Measurements from ENCODE around the gene ST7. TPM values are rescaled to one million over a fixed set of nuclear protein-coding genes. Genes with fewer than 3 reads are reported as not detected.

ST7 gene
- polyA plus RNA-seq, 2 of the 4 experiments (the other 2 are of a cell fraction), result 16.2 to 26.0 TPM

DNA sequence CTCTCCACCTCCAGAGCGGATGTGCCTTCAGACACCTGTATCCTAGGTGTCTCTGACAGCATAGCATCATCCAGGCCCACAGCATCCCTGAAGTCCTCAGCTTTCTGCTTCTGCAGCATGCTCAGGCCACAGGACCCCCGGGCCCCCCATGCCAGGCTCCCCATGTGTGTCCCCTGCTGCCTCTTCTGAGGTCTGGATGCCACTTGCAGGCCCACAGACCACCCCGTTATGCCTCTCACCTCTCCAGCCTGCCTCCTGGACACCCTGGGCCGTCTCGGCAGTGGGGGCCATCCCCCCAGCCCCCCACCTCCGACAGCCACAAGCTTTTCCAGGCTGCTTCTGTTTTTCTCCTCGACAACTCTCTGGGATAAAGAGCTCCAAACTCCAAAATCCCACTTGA is 285.2 kb downstream of the ST7 start:
- Histone ChIP-seq H3K4me2 (no peak overlapping the region), H3K4me1 (no peaks in the 10 kb centered on the region), H3K27ac (no peak overlapping the region), H3K9me3 (peaks cover 13% of the 10 kb centered on the region; the same call in 2 of the 3 replicates), H3K4me3 (no peak overlapping the region)
- ATAC-seq, result no peak
- no peak for FAIRE-seq
- ChIA-PET POLR2A (no interaction called here), CTCF (no interaction called here)
- no peak for DNase-seq (ENCODE audit: low read depth in 1 of 2, low spot score in 1 of 2)
- TF ChIP-seq ESRRA (IDR thresholded peaks at IDR 0.05; ENCODE audit: borderline replicate concordance, low read length) (no peak), BHLHE40 (IDR thresholded peaks at IDR 0.05; ENCODE audit: low read depth, low read length) (no peak), ZC3H11A (IDR thresholded peaks at IDR 0.05) (no peak), RCOR1 (IDR thresholded peaks at IDR 0.05; ENCODE audit: low read depth, low read length) (no peak), RFX5 (IDR thresholded peaks at IDR 0.05) (no peak)
- TF ChIP-seq, protein P1, sequence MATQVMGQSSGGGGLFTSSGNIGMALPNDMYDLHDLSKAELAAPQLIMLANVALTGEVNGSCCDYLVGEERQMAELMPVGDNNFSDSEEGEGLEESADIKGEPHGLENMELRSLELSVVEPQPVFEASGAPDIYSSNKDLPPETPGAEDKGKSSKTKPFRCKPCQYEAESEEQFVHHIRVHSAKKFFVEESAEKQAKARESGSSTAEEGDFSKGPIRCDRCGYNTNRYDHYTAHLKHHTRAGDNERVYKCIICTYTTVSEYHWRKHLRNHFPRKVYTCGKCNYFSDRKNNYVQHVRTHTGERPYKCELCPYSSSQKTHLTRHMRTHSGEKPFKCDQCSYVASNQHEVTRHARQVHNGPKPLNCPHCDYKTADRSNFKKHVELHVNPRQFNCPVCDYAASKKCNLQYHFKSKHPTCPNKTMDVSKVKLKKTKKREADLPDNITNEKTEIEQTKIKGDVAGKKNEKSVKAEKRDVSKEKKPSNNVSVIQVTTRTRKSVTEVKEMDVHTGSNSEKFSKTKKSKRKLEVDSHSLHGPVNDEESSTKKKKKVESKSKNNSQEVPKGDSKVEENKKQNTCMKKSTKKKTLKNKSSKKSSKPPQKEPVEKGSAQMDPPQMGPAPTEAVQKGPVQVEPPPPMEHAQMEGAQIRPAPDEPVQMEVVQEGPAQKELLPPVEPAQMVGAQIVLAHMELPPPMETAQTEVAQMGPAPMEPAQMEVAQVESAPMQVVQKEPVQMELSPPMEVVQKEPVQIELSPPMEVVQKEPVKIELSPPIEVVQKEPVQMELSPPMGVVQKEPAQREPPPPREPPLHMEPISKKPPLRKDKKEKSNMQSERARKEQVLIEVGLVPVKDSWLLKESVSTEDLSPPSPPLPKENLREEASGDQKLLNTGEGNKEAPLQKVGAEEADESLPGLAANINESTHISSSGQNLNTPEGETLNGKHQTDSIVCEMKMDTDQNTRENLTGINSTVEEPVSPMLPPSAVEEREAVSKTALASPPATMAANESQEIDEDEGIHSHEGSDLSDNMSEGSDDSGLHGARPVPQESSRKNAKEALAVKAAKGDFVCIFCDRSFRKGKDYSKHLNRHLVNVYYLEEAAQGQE (IDR thresholded peaks at IDR 0.05), result no peak
- WGBS (ENCODE audit: missing lambda C conversion rate), result 36% methylated on average over 7 of the region's 7 CpGs

DNA sequence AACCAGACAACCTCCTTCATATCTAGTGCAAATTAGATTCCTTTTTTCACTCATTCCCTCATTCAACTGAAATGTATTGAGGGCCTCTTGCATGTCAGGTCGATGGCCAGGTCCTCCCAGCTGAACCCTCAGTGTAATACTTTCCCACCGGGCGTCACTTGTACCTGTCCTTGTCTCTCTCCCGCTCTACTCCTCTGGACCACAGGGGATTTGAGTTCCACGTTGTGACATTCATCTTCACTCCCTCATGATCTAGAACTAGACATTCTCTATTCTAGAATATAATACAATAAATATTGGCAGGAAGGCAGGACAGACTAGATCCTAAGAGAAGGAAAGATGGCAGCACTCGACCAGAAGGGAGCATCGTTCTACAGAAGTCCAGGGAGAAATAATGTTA is 285.6 kb downstream of the ST7 start:
- no peak overlapping the region for H3K27ac ChIP-seq
- peaks cover 13% of the 10 kb centered on the region; the same call in 2 of the 3 replicates for H3K9me3 ChIP-seq
- H3K4me3 ChIP-seq, result no peak overlapping the region
- FAIRE-seq, result no peak
- no peaks in the 10 kb centered on the region for H3K4me1 ChIP-seq
- no peak for DNase-seq (ENCODE audit: low read depth in 1 of 2, low spot score in 1 of 2)
- ChIA-PET CTCF (interaction anchor here (2.7 kb wide), 1 partner anchor 11 kb away, joined by 8 read pairs; no protein-coding TSS in a partner anchor), POLR2A (no interaction called here)
- no peak for ATAC-seq
- H3K4me2 ChIP-seq, result no peak overlapping the region
- TF ChIP-seq, protein P2, sequence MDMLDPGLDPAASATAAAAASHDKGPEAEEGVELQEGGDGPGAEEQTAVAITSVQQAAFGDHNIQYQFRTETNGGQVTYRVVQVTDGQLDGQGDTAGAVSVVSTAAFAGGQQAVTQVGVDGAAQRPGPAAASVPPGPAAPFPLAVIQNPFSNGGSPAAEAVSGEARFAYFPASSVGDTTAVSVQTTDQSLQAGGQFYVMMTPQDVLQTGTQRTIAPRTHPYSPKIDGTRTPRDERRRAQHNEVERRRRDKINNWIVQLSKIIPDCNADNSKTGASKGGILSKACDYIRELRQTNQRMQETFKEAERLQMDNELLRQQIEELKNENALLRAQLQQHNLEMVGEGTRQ (IDR thresholded peaks at IDR 0.05), result no peak
- TF ChIP-seq RCOR1 (IDR thresholded peaks at IDR 0.05; ENCODE audit: low read depth, low read length), result no peak
- no peak for TF ChIP-seq HDAC2 (IDR thresholded peaks at IDR 0.05)
- TF ChIP-seq NPAS2 (CRISPR knock-in tag; IDR thresholded peaks at IDR 0.05; ENCODE audit: borderline replicate concordance), result no peak
- no peak for TF ChIP-seq CHD2 (IDR thresholded peaks at IDR 0.05; ENCODE audit: low read length, partially characterized antibody)
- TF ChIP-seq POLR2AphosphoS2 (conservative IDR thresholded peaks at IDR 0.05; ENCODE audit: low read length), result no peak
- TF ChIP-seq NR3C1 (IDR thresholded peaks at IDR 0.05), result no peak
- TF ChIP-seq FOSL2 (IDR thresholded peaks at IDR 0.05), result no peak
- TF ChIP-seq FOSL2 (CRISPR knock-in tag; IDR thresholded peaks at IDR 0.05), result no peak
- TF ChIP-seq ESRRA (IDR thresholded peaks at IDR 0.05; ENCODE audit: borderline replicate concordance, low read length), result no peak
- TF ChIP-seq MAFK (IDR thresholded peaks at IDR 0.05; ENCODE audit: partially characterized antibody), result no peak
- no peak for TF ChIP-seq JUNB (IDR thresholded peaks at IDR 0.05)
- no peak for TF ChIP-seq ZNF302 (CRISPR knock-in tag; IDR thresholded peaks at IDR 0.05)
- 53% methylated on average over 7 of the region's 7 CpGs for WGBS (ENCODE audit: missing lambda C conversion rate)

DNA sequence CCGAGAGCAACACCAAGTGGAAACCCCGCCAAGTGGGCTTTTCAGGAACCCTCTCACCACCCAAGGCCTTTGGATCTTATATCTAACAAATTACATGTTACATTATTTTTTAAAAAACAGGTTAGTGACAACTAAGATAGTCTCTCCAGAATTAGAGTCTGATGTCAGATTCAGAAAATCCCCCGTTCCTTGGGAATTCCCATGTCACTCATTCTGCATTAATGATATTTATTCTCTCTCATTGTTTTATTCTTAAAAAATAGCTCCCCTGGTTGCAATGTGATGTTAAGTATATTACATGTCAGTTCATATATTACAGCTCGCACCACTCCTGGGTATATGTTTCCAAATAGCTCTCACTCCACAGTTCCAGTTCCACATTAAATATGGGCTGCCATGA is 287.8 kb downstream of the ST7 start:
- no peak overlapping the region for H3K4me2 ChIP-seq
- peaks cover 24% of the 10 kb centered on the region; the same call in 2 of the 3 replicates for H3K9me3 ChIP-seq
- H3K4me3 ChIP-seq, result no peak overlapping the region
- H3K4me1 ChIP-seq, result no peaks in the 10 kb centered on the region
- POLR2A ChIA-PET, result no interaction called here
- CTCF ChIA-PET, result interaction anchor here (0.6 to 2.7 kb wide), 2 partner anchors 9 to 145 kb away, joined by 3 to 8 read pairs; no protein-coding TSS in a partner anchor
- ATAC-seq (no peak), DNase-seq (ENCODE audit: low read depth in 1 of 2, low spot score in 1 of 2) (no peak), FAIRE-seq (no peak)
- 62% methylated on average over 4 of the region's 4 CpGs for WGBS (ENCODE audit: missing lambda C conversion rate)
- no peak overlapping the region for H3K27ac ChIP-seq
- TF ChIP-seq FOSB (CRISPR knock-in tag; IDR thresholded peaks at IDR 0.05) (no peak), TFCP2L1 (CRISPR knock-in tag; IDR thresholded peaks at IDR 0.05) (no peak), HOXA7 (CRISPR knock-in tag; IDR thresholded peaks at IDR 0.05) (no peak), EHMT2 (IDR thresholded peaks at IDR 0.05; ENCODE audit: low read depth) (no peak), CHD2 (IDR thresholded peaks at IDR 0.05; ENCODE audit: low read length, partially characterized antibody) (no peak), CBX2 (IDR thresholded peaks at IDR 0.05; ENCODE audit: borderline replicate concordance, low read depth) (no peak), MYC (IDR thresholded peaks at IDR 0.05; ENCODE audit: borderline replicate concordance, low read length) (no peak), PHF8 (IDR thresholded peaks at IDR 0.05; ENCODE audit: borderline replicate concordance, low read depth) (no peak), POLR2A (IDR thresholded peaks at IDR 0.05; ENCODE audit: low read length) (no peak), HOXB5 (CRISPR knock-in tag; IDR thresholded peaks at IDR 0.05) (no peak), KDM5A (IDR thresholded peaks at IDR 0.05) (no peak), FOSL2 (IDR thresholded peaks at IDR 0.05) (no peak), FOSL2 (CRISPR knock-in tag; IDR thresholded peaks at IDR 0.05) (no peak)
- TF ChIP-seq, protein P1 (IDR thresholded peaks at IDR 0.05), result no peak
